ENCODE data around the gene SLC35F4. TPM values are rescaled to one million over a fixed set of nuclear protein-coding genes. Genes with fewer than 3 reads are reported as not detected.

SLC35F4 gene
- total RNA-seq: not detected
- polyA plus RNA-seq: not detected
- long read RNA-seq, donor 1: 0 reads
- long read RNA-seq, donor 2: 0 reads
- long read RNA-seq, donor 3: 0 reads
- long read RNA-seq, donor 4: 0 reads
- long read RNA-seq, donor 5: 0 reads
- long read RNA-seq, donor 6: 0 reads
- long read RNA-seq, donor 7: 0 reads
- long read RNA-seq, donor 8: 0 reads
- long read RNA-seq, donor 9: 0 reads
- long read RNA-seq, donor 10: 0 reads

DNA sequence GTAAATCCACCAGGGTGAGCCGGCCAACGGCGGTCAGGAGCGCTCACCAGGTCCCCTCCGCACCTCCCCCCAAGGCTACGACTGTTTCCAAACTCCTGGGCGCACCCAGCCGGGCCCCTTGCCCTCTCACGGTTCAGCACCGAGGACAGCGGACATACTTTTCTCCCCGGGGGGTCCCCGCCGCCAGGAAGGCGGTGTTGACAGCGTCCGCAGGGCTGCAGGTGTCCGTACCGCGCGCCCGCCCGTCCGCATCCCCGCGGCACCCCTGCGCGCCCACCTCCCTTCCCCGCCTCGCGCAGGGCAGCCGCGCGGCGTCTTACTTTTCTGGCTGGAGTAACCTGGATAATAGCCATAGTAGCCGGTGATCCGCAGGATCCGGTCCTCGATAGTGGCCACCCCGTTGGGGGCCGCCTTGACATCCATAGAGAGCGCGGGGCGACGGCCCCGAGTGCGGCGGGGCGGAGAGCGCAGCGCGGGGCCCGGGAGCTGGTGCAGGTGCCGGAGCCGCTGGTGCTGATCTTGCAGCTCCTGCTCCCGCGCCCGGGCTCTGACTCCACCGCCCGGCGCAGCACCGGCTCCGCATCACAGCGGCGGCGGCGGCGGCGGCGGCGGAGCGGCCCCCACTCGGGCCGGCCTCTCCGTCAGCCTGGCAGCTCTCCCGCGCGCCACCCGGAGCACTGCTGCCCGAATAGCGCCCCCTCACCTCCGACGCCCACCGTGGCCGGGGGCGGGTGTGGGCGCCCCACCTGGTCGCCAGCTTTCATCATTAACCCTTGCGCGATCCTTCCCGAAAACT is at the start of gene SLC35F4:
SLC35F4 (minus strand) TSS at position 690 of the 796 bp plus-strand sequence.
- peak in 1 of 9 donors; percentile 9 for DNase-seq (ENCODE audit: low read depth in 6 of 9, low spot score in 9 of 9)
- Histone ChIP-seq H3K36me3 (ENCODE audit: control insufficient read depth in 2 of 2, insufficient read depth in 2 of 2, low read length in 1 of 2) (no peaks in the 10 kb centered on the region), H3K9me3 (ENCODE audit: control insufficient read depth in 2 of 2, insufficient read depth in 1 of 2, low read length in 1 of 2) (no peaks in the 10 kb centered on the region), H3K27ac (ENCODE audit: low read depth in 1 of 2, low read length in 1 of 2) (no peak within 1 kb of the TSS), H3K4me3 (ENCODE audit: low read length in 2 of 2) (no peak within 1 kb of the TSS), H3K4me1 (ENCODE audit: control insufficient read depth in 2 of 2, insufficient read depth in 2 of 2, low read length in 2 of 2) (peaks cover 0 to 2% of the 10 kb centered on the region in 2 donors), H3K27me3 (ENCODE audit: control insufficient read depth in 2 of 2, insufficient read depth in 1 of 2, low read length in 1 of 2) (peaks cover 26 to 34% of the 10 kb centered on the region in 2 donors)
- 5% methylated on average over 91 of the region's 91 CpGs for WGBS

GRCh38 chr14:57909626-57910025 is 43.7 kb upstream of the SLC35F4 start:
- H3K27me3 ChIP-seq (ENCODE audit: control insufficient read depth in 2 of 2, insufficient read depth in 1 of 2, low read length in 1 of 2): no peaks in the 10 kb centered on the region
- DNase-seq (ENCODE audit: low read depth in 6 of 9, low spot score in 9 of 9): no peak
- no peak overlapping the region for H3K4me3 ChIP-seq (ENCODE audit: low read length in 2 of 2)

DNA sequence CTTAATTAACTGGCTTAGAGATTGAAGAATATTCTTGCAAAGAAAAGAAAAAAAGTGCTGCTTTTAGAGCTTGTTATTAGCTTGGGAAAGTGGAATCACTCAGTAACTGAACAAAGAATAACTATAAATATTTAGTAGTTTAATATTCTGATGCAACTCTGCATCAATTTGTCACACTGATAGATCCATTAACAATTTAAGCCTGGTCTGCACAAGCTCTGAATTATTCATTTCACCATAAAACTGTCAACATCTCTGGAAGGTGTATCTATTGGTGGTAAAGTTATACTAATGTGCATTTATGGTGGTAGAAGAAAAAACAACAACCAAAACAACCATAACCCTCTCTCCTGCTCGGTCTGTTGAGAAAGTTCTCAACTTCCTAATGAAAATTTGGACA is 38.1 kb upstream of the SLC35F4 start:
- Histone ChIP-seq H3K36me3 (ENCODE audit: control insufficient read depth in 2 of 2, insufficient read depth in 2 of 2, low read length in 1 of 2) (no peaks in the 10 kb centered on the region), H3K4me3 (ENCODE audit: low read length in 2 of 2) (no peak overlapping the region), H3K27ac (ENCODE audit: low read depth in 1 of 2, low read length in 1 of 2) (no peak overlapping the region), H3K4me1 (ENCODE audit: control insufficient read depth in 2 of 2, insufficient read depth in 2 of 2, low read length in 2 of 2) (no peaks in the 10 kb centered on the region), H3K27me3 (ENCODE audit: control insufficient read depth in 2 of 2, insufficient read depth in 1 of 2, low read length in 1 of 2) (no peaks in the 10 kb centered on the region), H3K9me3 (ENCODE audit: control insufficient read depth in 2 of 2, insufficient read depth in 1 of 2, low read length in 1 of 2) (no peaks in the 10 kb centered on the region)
- DNase-seq (ENCODE audit: low read depth in 6 of 9, low spot score in 9 of 9): no peak
- 81% methylated on average over 1 of the region's 1 CpG for WGBS

More at GRCh38 chr14:57909626-57910025, 43.7 kb upstream of the SLC35F4 start:
- Histone ChIP-seq H3K27ac (ENCODE audit: low read depth in 1 of 2, low read length in 1 of 2) (no peak overlapping the region), H3K9me3 (ENCODE audit: control insufficient read depth in 2 of 2, insufficient read depth in 1 of 2, low read length in 1 of 2) (no peaks in the 10 kb centered on the region), H3K36me3 (ENCODE audit: control insufficient read depth in 2 of 2, insufficient read depth in 2 of 2, low read length in 1 of 2) (no peaks in the 10 kb centered on the region), H3K4me1 (ENCODE audit: control insufficient read depth in 2 of 2, insufficient read depth in 2 of 2, low read length in 2 of 2) (no peaks in the 10 kb centered on the region)

DNA sequence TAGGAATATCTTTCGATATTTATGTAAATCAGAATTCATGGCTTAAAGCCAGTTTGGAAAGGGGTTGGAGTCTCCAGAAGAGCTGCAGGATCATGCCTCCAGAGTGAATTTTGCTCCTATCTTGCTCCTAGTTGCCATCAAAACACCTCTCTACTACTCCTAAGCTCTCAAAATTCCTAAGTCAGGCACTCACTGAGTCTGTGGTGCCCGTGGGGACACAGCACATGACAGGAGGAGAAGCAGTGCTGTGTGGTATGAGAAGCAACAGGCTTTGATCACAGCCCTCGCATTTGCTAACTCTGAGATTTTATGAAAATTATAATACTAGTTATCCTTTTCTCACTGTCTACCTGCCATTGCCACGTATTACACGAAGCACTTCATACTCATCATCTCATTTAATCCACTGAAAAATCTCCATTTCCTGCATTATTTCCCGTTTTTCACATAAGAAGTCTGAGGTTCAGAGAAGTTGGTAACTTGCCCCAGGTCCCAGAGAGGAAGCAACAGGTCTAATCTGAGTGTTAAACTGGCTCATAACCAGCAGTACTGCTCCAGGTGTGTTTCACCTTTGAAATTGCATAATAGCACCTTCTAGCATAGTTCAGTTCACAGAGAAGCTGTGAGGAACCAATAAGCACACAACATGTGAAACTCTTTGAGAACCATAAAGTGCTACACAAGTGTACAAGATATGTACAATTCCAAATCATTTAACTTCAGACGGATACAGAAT is 33.1 kb upstream of the SLC35F4 start:
- Histone ChIP-seq H3K27ac (ENCODE audit: low read depth in 1 of 2, low read length in 1 of 2) (no peak overlapping the region), H3K27me3 (ENCODE audit: control insufficient read depth in 2 of 2, insufficient read depth in 1 of 2, low read length in 1 of 2) (no peaks in the 10 kb centered on the region), H3K9me3 (ENCODE audit: control insufficient read depth in 2 of 2, insufficient read depth in 1 of 2, low read length in 1 of 2) (no peaks in the 10 kb centered on the region), H3K4me1 (ENCODE audit: control insufficient read depth in 2 of 2, insufficient read depth in 2 of 2, low read length in 2 of 2) (no peaks in the 10 kb centered on the region), H3K4me3 (ENCODE audit: low read length in 2 of 2) (no peak overlapping the region), H3K36me3 (ENCODE audit: control insufficient read depth in 2 of 2, insufficient read depth in 2 of 2, low read length in 1 of 2) (no peaks in the 10 kb centered on the region)
- 84% methylated on average over 7 of the region's 7 CpGs for WGBS
- no peak for DNase-seq (ENCODE audit: low read depth in 6 of 9, low spot score in 9 of 9)

DNA sequence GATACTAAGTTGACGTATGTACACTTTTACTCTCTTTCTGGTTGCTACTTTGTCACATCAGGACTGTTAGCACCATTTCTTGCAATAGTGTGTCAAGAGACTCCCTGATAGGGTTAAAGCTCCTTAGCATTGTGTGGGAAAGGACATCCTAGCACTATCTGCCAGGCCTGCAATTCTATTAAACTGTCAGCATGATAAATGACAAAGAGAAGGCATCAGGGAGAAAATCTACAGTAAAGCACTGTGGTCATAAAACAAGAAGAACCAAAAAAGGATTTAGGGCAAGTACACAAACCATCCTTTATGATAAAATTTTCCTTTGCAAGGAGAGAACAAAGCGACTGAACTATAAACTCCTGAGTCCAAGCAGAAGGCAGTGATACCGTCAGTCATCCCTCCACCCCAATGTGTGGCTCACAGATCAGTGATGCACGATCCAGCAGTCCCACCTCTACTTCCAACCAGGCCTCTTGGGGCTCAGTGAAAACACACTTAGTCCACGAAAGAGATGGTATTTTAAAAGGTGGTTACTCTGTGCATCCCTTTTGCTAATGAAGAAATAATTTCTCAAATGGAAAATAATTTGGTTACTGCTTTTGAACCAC is 31.4 kb upstream of the SLC35F4 start:
- H3K4me3 ChIP-seq (ENCODE audit: low read length in 2 of 2): no peak overlapping the region
- no peak for DNase-seq (ENCODE audit: low read depth in 6 of 9, low spot score in 9 of 9)
- H3K36me3 ChIP-seq (ENCODE audit: control insufficient read depth in 2 of 2, insufficient read depth in 2 of 2, low read length in 1 of 2): no peaks in the 10 kb centered on the region
- no peaks in the 10 kb centered on the region for H3K4me1 ChIP-seq (ENCODE audit: control insufficient read depth in 2 of 2, insufficient read depth in 2 of 2, low read length in 2 of 2)
- H3K9me3 ChIP-seq (ENCODE audit: control insufficient read depth in 2 of 2, insufficient read depth in 1 of 2, low read length in 1 of 2): no peaks in the 10 kb centered on the region
- WGBS: 41% methylated on average over 5 of the region's 5 CpGs
- H3K27me3 ChIP-seq (ENCODE audit: control insufficient read depth in 2 of 2, insufficient read depth in 1 of 2, low read length in 1 of 2): no peaks in the 10 kb centered on the region
- no peak overlapping the region for H3K27ac ChIP-seq (ENCODE audit: low read depth in 1 of 2, low read length in 1 of 2)

GRCh38 chr14:57889245-57889644 is 23.4 kb upstream of the SLC35F4 start:
- no peaks in the 10 kb centered on the region for H3K36me3 ChIP-seq (ENCODE audit: control insufficient read depth in 2 of 2, insufficient read depth in 2 of 2, low read length in 1 of 2)
- H3K27me3 ChIP-seq (ENCODE audit: control insufficient read depth in 2 of 2, insufficient read depth in 1 of 2, low read length in 1 of 2): no peaks in the 10 kb centered on the region
- no peak overlapping the region for H3K27ac ChIP-seq (ENCODE audit: low read depth in 1 of 2, low read length in 1 of 2)
- H3K9me3 ChIP-seq (ENCODE audit: control insufficient read depth in 2 of 2, insufficient read depth in 1 of 2, low read length in 1 of 2): no peaks in the 10 kb centered on the region
- no peaks in the 10 kb centered on the region for H3K4me1 ChIP-seq (ENCODE audit: control insufficient read depth in 2 of 2, insufficient read depth in 2 of 2, low read length in 2 of 2)
- WGBS: 92% methylated on average over 4 of the region's 4 CpGs
- DNase-seq (ENCODE audit: low read depth in 6 of 9, low spot score in 9 of 9): no peak
- H3K4me3 ChIP-seq (ENCODE audit: low read length in 2 of 2): no peak overlapping the region

DNA sequence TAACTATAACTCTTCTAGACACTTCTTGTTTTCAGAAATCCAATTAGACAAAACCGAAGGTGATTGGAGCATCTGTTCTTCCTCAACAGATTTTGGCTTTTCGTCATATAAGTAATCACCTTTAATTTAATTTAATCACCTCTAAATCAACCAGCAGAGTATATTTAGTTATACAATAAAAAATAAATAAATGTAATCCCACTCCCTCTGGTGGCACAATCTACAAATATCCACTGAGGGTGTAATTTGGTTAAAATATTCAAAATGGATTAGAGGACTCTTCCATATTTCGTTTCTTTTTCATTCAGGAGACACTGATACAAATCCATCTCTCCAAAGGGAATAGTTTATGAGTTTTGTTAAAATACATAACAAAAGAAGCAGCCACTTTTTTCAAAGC is 18.3 kb upstream of the SLC35F4 start:
- H3K4me1 ChIP-seq (ENCODE audit: control insufficient read depth in 2 of 2, insufficient read depth in 2 of 2, low read length in 2 of 2): no peaks in the 10 kb centered on the region
- 88% methylated on average over 3 of the region's 3 CpGs for WGBS
- no peak overlapping the region for H3K27ac ChIP-seq (ENCODE audit: low read depth in 1 of 2, low read length in 1 of 2)
- H3K36me3 ChIP-seq (ENCODE audit: control insufficient read depth in 2 of 2, insufficient read depth in 2 of 2, low read length in 1 of 2): no peaks in the 10 kb centered on the region
- H3K9me3 ChIP-seq (ENCODE audit: control insufficient read depth in 2 of 2, insufficient read depth in 1 of 2, low read length in 1 of 2): no peaks in the 10 kb centered on the region
- no peaks in the 10 kb centered on the region for H3K27me3 ChIP-seq (ENCODE audit: control insufficient read depth in 2 of 2, insufficient read depth in 1 of 2, low read length in 1 of 2)
- no peak overlapping the region for H3K4me3 ChIP-seq (ENCODE audit: low read length in 2 of 2)
- no peak for DNase-seq (ENCODE audit: low read depth in 6 of 9, low spot score in 9 of 9)

GRCh38 chr14:57883061-57883460 is 17.2 kb upstream of the SLC35F4 start:
- H3K27me3 ChIP-seq (ENCODE audit: control insufficient read depth in 2 of 2, insufficient read depth in 1 of 2, low read length in 1 of 2): no peaks in the 10 kb centered on the region

GRCh38 chr14:57879516-57879915 is 13.6 kb upstream of the SLC35F4 start:
- Histone ChIP-seq H3K4me3 (ENCODE audit: low read length in 2 of 2) (no peak overlapping the region), H3K9me3 (ENCODE audit: control insufficient read depth in 2 of 2, insufficient read depth in 1 of 2, low read length in 1 of 2) (no peaks in the 10 kb centered on the region), H3K4me1 (ENCODE audit: control insufficient read depth in 2 of 2, insufficient read depth in 2 of 2, low read length in 2 of 2) (no peaks in the 10 kb centered on the region), H3K27me3 (ENCODE audit: control insufficient read depth in 2 of 2, insufficient read depth in 1 of 2, low read length in 1 of 2) (no peaks in the 10 kb centered on the region), H3K36me3 (ENCODE audit: control insufficient read depth in 2 of 2, insufficient read depth in 2 of 2, low read length in 1 of 2) (no peaks in the 10 kb centered on the region), H3K27ac (ENCODE audit: low read depth in 1 of 2, low read length in 1 of 2) (no peak overlapping the region)
- no peak for DNase-seq (ENCODE audit: low read depth in 6 of 9, low spot score in 9 of 9)
- 46% methylated on average over 2 of the region's 2 CpGs for WGBS

More at GRCh38 chr14:57883061-57883460, 17.2 kb upstream of the SLC35F4 start:
- no peak overlapping the region for H3K27ac ChIP-seq (ENCODE audit: low read depth in 1 of 2, low read length in 1 of 2)
- DNase-seq (ENCODE audit: low read depth in 6 of 9, low spot score in 9 of 9): no peak
- WGBS: 87% methylated on average over 7 of the region's 7 CpGs
- no peaks in the 10 kb centered on the region for H3K9me3 ChIP-seq (ENCODE audit: control insufficient read depth in 2 of 2, insufficient read depth in 1 of 2, low read length in 1 of 2)
- H3K4me3 ChIP-seq (ENCODE audit: low read length in 2 of 2): no peak overlapping the region
- H3K4me1 ChIP-seq (ENCODE audit: control insufficient read depth in 2 of 2, insufficient read depth in 2 of 2, low read length in 2 of 2): no peaks in the 10 kb centered on the region
- no peaks in the 10 kb centered on the region for H3K36me3 ChIP-seq (ENCODE audit: control insufficient read depth in 2 of 2, insufficient read depth in 2 of 2, low read length in 1 of 2)
